ENCODE data around the gene GLB1L2.

GLB1L2 gene

DNA sequence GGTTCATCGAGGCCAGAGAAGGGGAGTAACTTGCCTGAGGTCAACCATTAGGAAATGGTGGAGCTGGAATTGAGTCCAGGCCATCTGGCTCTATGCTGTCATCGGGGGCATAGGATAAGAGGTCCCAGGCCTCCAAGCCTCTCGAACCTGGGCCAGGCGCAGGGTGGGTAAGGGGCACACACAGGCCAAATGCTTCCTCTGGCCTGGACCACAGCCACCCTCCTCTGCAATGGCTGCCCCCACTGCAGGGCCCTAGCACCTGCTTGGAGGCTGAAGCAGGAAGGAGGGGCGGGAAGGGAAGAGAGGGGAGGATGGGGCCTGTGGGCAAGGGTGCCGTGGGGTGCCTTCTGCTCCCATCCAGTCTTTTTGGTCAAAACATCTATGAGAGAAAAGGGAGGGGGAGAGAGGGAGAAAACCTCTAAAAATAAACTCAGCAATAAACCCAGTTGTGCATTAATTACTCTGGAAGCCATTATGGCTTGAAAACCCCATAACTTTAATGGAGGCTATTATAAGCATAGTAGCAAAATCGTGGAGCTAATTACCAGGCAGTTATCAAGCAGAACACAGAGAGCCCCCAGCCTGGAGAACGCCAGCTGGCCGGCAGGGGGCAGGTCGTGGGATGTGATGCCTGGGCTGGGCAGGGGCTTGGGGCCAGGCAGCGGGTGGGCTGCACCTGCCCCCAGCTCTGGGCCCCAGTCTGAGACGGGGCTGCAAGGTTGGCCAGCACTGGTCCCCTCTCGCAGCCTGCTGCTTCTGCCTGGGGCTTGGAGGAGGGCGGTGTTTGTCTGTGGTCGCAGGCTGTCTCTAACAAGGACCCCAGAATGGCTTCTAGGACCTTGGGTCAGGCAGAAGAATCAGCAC, 59.1 kb downstream of the GLB1L2 start:
- ChIA-PET CTCF (no interaction called here), POLR2A (no interaction called here)
- TF ChIP-seq ARNT (IDR thresholded peaks at IDR 0.05) (no peak), SP1 (IDR thresholded peaks at IDR 0.05) (no peak), FOXM1 (IDR thresholded peaks at IDR 0.05; ENCODE audit: borderline replicate concordance) (no peak), BHLHE40 (IDR thresholded peaks at IDR 0.05; ENCODE audit: borderline replicate concordance) (no peak), ZNF384 (IDR thresholded peaks at IDR 0.05) (no peak), CTBP1 (IDR thresholded peaks at IDR 0.05; ENCODE audit: borderline replicate concordance) (no peak), TARDBP (IDR thresholded peaks at IDR 0.05) (no peak), ELF4 (IDR thresholded peaks at IDR 0.05) (no peak), SUZ12 (IDR thresholded peaks at IDR 0.05) (no peak), FOXA1 (IDR thresholded peaks at IDR 0.05) (no peak), FOXK2 (IDR thresholded peaks at IDR 0.05) (no peak), LEF1 (IDR thresholded peaks at IDR 0.05; ENCODE audit: borderline replicate concordance) (no peak), L3MBTL2 (conservative IDR thresholded peaks at IDR 0.05) (no peak), HDGF (IDR thresholded peaks at IDR 0.05; ENCODE audit: borderline replicate concordance) (no peak), NFRKB (IDR thresholded peaks at IDR 0.05) (no peak)
- TF ChIP-seq, protein P1, sequence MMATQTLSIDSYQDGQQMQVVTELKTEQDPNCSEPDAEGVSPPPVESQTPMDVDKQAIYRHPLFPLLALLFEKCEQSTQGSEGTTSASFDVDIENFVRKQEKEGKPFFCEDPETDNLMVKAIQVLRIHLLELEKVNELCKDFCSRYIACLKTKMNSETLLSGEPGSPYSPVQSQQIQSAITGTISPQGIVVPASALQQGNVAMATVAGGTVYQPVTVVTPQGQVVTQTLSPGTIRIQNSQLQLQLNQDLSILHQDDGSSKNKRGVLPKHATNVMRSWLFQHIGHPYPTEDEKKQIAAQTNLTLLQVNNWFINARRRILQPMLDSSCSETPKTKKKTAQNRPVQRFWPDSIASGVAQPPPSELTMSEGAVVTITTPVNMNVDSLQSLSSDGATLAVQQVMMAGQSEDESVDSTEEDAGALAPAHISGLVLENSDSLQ (IDR thresholded peaks at IDR 0.05): no peak

DNA sequence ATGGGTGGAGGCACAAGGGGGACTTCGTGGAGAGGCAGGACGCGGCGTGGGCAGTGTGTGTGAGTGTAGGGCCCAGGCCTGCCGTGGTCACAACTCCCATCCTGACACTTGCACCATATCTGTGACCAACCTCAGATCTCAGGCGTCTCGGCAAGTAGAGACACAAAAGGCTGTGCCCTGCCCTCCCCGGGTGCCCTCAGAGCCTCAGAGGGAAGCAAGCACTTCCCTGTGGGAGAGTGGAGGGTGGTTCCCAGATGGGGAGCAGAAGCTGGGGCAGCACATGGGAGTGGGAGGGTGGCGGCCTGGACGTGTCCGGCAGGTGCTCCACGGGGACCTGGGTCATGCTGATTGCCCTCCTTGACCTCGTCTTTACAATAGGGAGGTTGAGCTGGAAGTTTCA, 59.9 kb downstream of the GLB1L2 start:
- POLR2A ChIA-PET: no interaction called here
- CTCF ChIA-PET: no interaction called here
- TF ChIP-seq SUZ12 (IDR thresholded peaks at IDR 0.05) (no peak), LEF1 (IDR thresholded peaks at IDR 0.05; ENCODE audit: borderline replicate concordance) (no peak), TARDBP (IDR thresholded peaks at IDR 0.05) (no peak), L3MBTL2 (conservative IDR thresholded peaks at IDR 0.05) (no peak), NFRKB (IDR thresholded peaks at IDR 0.05) (no peak), ARNT (IDR thresholded peaks at IDR 0.05) (no peak)
- TF ChIP-seq, protein P1 (IDR thresholded peaks at IDR 0.05): no peak
- DNase-seq (ENCODE audit: extremely low spot score): no peak

More for the DNA sequence above, 59.1 kb downstream of the GLB1L2 start:
- DNase-seq (ENCODE audit: extremely low spot score): no peak

DNA sequence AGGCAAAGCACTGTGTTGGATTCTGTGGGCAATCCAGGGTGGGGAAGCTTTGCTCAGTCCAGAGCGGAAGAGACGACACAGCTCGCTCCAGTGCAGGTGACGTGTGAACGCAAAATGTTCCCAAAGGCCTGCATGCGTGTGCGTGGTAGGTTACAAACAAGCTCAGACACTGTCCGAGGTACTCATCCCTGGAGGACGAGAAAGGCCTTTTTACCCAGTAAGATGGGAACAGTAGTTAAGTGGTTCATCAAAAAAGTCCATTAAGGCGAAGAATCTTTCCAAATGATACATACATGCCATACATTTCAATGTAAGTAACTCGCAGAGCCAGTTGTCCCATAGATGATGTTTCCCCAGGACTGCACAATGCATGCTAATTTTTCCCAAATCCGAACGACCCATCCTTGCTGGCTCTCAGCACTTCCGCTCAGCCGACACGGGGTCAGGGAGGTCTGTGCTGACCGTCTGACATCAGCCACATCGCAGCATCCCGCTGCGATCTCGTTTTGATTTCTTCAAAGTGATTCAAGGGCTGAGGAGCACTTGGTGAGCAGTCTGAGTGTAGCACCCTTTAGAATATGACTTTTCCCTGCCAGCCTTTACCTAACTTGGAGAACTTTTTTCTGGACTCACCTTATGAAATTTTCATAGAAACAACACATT, 61.3 kb downstream of the GLB1L2 start:
- TF ChIP-seq SUZ12 (IDR thresholded peaks at IDR 0.05) (no peak), HDGF (IDR thresholded peaks at IDR 0.05; ENCODE audit: borderline replicate concordance) (no peak), SP1 (IDR thresholded peaks at IDR 0.05) (no peak), BHLHE40 (IDR thresholded peaks at IDR 0.05; ENCODE audit: borderline replicate concordance) (no peak), ZNF384 (IDR thresholded peaks at IDR 0.05) (no peak), NFRKB (IDR thresholded peaks at IDR 0.05) (no peak), L3MBTL2 (conservative IDR thresholded peaks at IDR 0.05) (no peak), ARNT (IDR thresholded peaks at IDR 0.05) (no peak), CTBP1 (IDR thresholded peaks at IDR 0.05; ENCODE audit: borderline replicate concordance) (no peak), ELF4 (IDR thresholded peaks at IDR 0.05) (no peak), FOXM1 (IDR thresholded peaks at IDR 0.05; ENCODE audit: borderline replicate concordance) (no peak), TARDBP (IDR thresholded peaks at IDR 0.05) (no peak), LEF1 (IDR thresholded peaks at IDR 0.05; ENCODE audit: borderline replicate concordance) (no peak), FOXK2 (IDR thresholded peaks at IDR 0.05) (no peak), FOXA1 (IDR thresholded peaks at IDR 0.05) (no peak)
- TF ChIP-seq, protein P1 (IDR thresholded peaks at IDR 0.05): no peak
- ChIA-PET CTCF (no interaction called here), POLR2A (no interaction called here)
- no peak for DNase-seq (ENCODE audit: extremely low spot score)

DNA sequence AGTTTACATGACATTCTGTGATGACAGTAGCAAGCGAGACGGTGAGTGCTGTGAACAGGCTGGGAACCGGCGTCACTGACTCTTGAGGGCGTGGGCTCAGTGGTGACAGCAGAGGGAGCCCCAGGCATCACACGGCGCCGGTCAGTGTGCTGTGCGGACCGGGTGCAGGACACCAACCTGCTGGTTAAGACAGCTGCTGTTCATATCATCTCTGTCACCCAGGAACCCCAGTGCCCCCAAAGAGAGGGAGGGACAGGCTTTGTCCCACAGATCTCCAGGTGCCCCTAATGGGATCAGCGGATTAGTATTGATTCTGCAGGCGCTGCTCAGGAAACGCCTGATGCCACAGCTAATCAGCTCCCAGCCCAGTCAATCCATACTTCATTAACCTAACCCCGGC, 61.9 kb downstream of the GLB1L2 start:
- DNase-seq (ENCODE audit: extremely low spot score): peak; percentile 51
- CTCF ChIA-PET: no interaction called here
- POLR2A ChIA-PET: no interaction called here
- TF ChIP-seq SUZ12 (IDR thresholded peaks at IDR 0.05): no peak
- TF ChIP-seq, protein P1 (IDR thresholded peaks at IDR 0.05): no peak
- no peak for TF ChIP-seq FOXM1 (IDR thresholded peaks at IDR 0.05; ENCODE audit: borderline replicate concordance)
- TF ChIP-seq CTBP1 (IDR thresholded peaks at IDR 0.05; ENCODE audit: borderline replicate concordance): no peak
- TF ChIP-seq HDGF (IDR thresholded peaks at IDR 0.05; ENCODE audit: borderline replicate concordance): no peak
- no peak for TF ChIP-seq ARNT (IDR thresholded peaks at IDR 0.05)
- TF ChIP-seq NFRKB (IDR thresholded peaks at IDR 0.05): no peak
- no peak for TF ChIP-seq FOXK2 (IDR thresholded peaks at IDR 0.05)
- TF ChIP-seq BHLHE40 (IDR thresholded peaks at IDR 0.05; ENCODE audit: borderline replicate concordance): no peak

DNA sequence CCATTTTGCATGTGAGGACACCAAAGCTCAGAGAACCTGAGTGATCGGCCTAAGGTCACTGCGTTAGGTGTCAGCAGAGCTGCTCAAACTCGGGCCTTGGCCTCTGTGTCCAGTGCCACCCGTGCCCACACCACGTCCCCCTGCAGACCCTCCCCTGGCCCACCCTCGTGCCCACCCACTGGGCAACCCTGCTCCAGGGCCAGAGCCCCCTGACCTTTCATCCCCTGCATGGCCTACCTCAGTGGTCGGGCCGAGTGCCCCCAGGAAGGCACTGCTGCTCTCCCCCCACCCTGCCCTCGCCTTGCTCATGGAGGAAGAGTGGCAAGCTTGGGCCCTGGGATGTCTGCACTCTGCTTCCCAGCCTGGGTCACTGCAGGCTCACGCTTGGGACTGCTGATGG, 62.5 kb downstream of the GLB1L2 start:
- CTCF ChIA-PET: no interaction called here

More for the DNA sequence above, 62.5 kb downstream of the GLB1L2 start:
- no peak for DNase-seq (ENCODE audit: extremely low spot score)
- POLR2A ChIA-PET: no interaction called here
- TF ChIP-seq SUZ12 (IDR thresholded peaks at IDR 0.05): no peak
- no peak for TF ChIP-seq FOXK2 (IDR thresholded peaks at IDR 0.05)
- TF ChIP-seq L3MBTL2 (conservative IDR thresholded peaks at IDR 0.05): no peak
- no peak for TF ChIP-seq CTBP1 (IDR thresholded peaks at IDR 0.05; ENCODE audit: borderline replicate concordance)
- TF ChIP-seq TARDBP (IDR thresholded peaks at IDR 0.05): no peak
- TF ChIP-seq SP1 (IDR thresholded peaks at IDR 0.05): no peak
- no peak for TF ChIP-seq ELF4 (IDR thresholded peaks at IDR 0.05)
- TF ChIP-seq BHLHE40 (IDR thresholded peaks at IDR 0.05; ENCODE audit: borderline replicate concordance): no peak
- TF ChIP-seq FOXA1 (IDR thresholded peaks at IDR 0.05): no peak
- TF ChIP-seq, protein P1 (IDR thresholded peaks at IDR 0.05): no peak
- no peak for TF ChIP-seq ARNT (IDR thresholded peaks at IDR 0.05)
- TF ChIP-seq HDGF (IDR thresholded peaks at IDR 0.05; ENCODE audit: borderline replicate concordance): no peak
- TF ChIP-seq NFRKB (IDR thresholded peaks at IDR 0.05): no peak
- TF ChIP-seq FOXM1 (IDR thresholded peaks at IDR 0.05; ENCODE audit: borderline replicate concordance): no peak
- no peak for TF ChIP-seq LEF1 (IDR thresholded peaks at IDR 0.05; ENCODE audit: borderline replicate concordance)
